Fibroblast of skin of scalp (primary cell): Measurements from ENCODE around the gene MBNL2.
A peak's percentile ranks its signal among the peaks of the same experiment; 100 is the strongest.

ENCODE experiments used
- DNase-seq: peaks from one replicate; pipeline ENCODE4 v3.0.0-alpha.2; 2013

MBNL2 gene

GRCh38 chr13:97384371-97384770, 162.2 kb downstream of the MBNL2 start:
- DNase-seq: no peak

GRCh38 chr13:97385146-97385545, 163.0 kb downstream of the MBNL2 start:
- peak; percentile 60 for DNase-seq

GRCh38 chr13:97385854-97386253, 163.7 kb downstream of the MBNL2 start:
- peak; percentile 19 for DNase-seq

DNA sequence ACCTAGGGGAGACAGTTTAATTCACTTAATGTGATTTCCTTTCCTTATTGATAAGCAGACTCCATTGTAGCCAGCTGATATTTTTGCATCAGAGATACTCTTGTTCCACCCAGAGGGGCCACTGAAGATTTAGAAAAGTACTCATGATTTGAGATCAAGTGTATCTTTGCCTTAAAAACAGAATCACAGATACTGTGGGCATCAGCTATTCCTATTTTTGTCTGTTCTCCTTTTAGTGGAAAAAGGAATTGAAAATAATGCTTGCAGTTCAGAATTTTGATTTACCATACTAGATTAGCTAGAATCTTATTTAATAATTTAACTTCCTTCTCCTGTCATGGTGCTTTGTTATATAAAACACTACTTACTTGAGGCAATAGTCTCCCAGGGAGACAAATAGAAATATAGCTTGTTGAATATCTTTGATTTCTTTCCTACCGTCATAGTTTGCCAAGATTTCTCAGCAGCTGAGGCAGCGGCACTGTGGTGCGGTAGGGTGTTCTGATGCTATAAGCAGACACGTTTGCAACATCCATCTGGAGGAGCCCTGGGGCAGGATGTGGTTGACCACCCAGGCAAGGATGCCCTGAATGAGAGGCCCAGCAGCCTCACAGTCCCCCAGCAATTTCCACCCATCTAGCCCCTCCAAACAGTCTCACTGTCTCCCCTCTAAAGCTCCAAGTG, 164.8 kb downstream of the MBNL2 start:
- DNase-seq: peak; percentile 33

GRCh38 chr13:97387485-97387839, 165.3 kb downstream of the MBNL2 start:
- DNase-seq: no peak

DNA sequence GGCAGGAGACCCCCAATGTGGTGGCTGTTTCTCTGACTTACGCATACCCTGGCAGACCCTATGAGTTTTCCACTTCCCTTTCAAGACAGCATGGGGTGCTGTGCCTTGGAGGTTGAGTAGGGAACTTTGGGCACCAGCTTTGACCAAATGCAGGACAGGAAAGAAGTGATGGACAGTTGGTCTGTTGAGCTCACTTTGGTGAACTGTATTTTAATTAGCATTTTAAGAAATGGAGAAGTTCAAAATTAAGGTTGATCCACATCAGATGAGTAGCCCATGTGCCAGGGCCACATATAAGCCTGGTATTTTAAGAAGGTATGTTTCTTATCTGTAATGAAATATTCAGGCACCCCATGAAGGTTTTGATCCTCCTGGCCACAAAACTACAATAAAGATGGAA, 165.8 kb downstream of the MBNL2 start:
- no peak for DNase-seq

- DNase-seq: no peak
These were observed 166.2 kb downstream of the MBNL2 start for GRCh38 chr13:97388373-97388772.

GRCh38 chr13:97390941-97391600, 168.9 kb downstream of the MBNL2 start:
- peak; percentile 64 for DNase-seq

GRCh38 chr13:97392020-97392419, 169.9 kb downstream of the MBNL2 start:
- no peak for DNase-seq

GRCh38 chr13:97394542-97394941, 172.4 kb downstream of the MBNL2 start:
- no peak for DNase-seq

DNA sequence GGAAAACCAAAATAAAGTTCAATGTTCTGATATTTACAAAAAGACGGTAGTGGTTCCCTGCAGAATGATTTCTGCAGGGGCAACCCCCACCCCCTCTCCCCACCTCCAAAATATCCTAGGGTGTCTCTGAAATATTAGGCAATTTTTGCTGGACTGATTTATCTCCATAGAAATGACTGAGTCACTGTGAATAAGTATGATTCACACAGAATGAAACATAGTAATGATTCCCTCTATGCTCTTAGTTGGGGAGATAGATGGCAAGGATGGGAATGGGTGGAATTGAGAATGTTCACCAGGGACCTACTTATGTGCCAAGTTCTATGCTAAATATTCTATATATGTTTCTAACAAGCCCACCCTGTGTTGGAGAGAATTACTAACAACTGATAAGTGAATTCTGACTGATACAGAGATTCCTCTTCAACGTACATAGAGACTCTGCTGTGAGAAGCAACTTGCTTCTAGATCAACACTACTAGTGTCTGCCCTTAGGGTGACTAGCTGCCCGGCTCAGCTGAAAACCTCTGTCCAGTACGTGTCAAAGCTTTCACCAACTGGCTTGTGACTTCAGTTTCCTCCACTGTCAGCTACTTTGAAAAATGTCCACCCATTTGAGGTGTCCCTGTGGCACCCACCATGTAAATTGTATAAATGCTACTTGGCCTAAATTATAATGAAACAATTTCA, 173.5 kb downstream of the MBNL2 start:
- peak; percentile 58 for DNase-seq

- DNase-seq: no peak
These were observed 175.1 kb downstream of the MBNL2 start for GRCh38 chr13:97397267-97397666.

DNA sequence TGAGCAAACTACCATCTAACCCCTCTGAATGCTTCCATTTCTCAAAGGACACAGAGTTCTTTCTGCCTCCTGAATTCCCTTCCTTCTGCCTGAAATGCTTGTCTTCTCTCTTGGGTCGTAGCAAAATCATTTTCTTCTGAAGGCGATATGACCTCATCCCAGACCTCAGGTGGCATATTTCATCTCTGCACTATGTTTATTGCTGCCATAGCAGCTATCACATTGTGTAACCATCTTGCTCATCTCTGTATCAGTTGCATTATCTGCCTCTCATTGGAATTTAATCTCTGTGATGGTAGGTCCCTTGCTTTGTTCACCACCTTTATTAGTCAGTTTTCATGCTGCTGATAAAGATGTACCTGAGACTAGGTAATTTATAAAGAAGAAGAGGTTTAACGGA, 179.3 kb downstream of the MBNL2 start:
- no peak for DNase-seq

DNA sequence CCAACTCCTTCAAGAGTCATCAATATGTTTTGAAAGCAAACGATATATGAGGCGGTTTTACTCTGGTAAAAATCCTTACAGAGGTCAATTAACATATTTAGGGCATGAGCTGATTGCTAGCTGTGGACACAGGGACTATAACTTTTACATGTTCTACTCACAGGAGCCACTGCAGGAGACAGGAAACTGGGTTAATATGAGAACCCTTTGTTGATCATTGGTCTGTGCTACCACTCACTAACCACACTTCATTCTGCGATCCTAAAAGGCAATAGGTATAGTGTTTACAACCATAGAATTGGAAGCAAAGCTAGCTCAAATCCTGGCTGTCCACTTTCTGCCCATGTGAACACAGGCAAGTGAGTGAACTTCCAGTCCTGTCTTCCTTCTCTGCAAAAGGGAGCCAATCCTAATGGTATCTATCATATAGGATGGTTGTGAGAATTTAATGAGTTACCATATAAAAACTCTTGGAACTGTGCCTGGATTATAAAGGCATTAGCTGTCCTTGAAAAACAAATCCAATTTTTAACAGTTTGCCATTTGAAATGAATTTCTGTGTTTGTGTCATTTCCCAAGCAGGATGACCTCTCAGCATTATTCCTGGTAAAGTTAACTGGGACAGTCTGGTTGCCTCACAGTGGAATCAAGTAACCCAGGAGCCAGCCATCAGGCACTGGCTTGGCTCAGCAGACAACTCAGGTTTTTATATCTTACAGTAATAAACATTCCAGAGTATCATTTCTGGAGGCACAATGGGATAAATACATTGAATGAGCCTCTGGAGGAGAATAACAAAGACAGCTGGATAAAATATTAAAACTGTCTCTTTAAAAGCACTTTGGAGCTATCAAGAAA, 182.0 kb downstream of the MBNL2 start:
- DNase-seq: peak; percentile 33

GRCh38 chr13:97407540-97407939, 185.4 kb downstream of the MBNL2 start:
- DNase-seq: no peak

DNA sequence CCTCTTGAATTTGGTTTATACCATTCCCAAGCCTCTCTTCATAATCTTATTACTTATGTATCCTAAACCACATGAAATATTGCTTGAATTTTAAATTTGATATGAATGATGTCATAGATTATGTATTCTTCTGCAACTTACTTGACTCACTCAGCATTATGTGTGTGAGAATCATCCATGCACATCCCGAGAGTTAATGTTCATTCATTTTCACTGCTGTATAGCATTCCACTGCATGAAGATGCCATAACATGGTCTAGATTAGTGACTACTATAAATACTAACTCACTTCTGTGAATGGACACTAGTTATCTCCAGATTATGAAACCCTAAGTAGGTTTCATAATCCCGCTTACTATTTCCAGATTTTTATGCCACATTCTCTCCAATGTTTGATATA, 186.8 kb downstream of the MBNL2 start:
- no peak for DNase-seq

DNA sequence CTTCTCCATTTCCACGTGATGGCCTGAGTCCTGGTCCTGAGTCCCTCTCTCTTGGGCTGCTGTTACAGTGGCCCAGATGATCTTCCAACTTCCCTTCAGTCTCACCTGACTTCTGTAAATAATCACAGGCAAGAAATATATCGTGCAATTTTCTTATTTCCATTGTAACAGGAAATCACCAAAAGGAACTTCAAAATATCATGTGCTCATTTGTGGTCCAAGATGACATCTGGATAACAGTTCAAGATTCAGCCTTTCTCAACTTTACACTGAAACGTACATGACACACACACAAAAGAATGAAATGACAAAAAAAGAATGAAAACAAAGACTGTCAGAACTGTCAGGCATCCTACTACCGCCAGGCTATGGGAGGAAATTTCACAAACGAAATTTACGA, 189.9 kb downstream of the MBNL2 start:
- peak; percentile 12 for DNase-seq

DNA sequence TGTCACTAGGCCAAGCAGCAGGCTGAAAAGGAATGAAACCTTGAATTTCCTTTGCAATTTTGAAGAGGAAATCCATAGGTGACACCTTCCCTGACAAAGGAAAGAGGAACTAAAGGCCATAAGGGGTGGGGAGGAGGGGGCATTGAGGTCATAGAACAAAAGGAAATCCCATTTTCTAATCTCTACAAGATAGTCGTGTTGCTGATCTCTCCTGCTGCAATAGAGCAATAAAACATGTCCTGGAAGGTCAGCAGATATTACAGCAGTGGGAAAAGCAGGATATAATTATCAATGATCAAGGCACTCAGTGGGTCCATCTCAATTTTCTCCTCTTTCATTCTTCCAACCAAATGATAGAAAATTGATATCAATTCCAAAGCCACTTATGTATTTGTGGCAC, 191.6 kb downstream of the MBNL2 start:
- no peak for DNase-seq

DNA sequence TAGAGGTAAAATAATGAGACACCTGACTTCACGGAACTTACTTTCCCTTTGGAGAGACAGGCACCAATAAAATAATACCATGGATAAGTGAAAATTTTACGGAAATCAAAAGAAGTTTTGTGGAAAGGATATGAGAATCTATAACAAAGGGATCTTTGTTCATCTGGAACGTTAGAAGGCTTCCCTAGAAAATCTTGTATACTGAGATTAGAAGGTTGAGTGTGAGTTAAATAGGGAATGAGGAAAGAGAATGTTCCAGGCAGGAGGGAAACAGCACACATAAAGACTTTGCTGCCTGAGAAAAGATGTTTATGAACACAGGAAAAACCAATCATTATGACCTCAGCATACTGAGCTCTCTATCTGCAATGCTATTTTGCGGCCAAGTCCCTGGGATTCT, 192.3 kb downstream of the MBNL2 start:
- no peak for DNase-seq

DNA sequence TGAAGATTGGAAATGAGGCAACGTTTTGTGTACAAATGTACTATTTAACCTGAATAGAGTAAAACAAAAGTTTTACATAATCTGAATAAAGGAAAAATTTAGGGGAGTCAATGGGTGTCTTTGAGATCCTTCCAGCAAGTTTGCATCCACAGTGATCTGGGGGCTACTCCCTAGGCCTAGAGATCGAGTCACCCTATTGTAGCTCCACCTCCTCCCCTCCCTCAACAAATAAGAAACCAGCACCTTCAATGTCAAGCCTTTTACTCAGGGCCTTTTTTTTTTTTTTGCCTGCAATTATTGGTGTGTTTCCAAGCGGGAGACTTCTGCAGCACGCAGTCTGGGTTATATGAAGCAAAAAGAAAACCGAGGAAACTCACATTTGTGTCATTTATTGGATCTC, 195.6 kb downstream of the MBNL2 start:
- no peak for DNase-seq

- peak; percentile 25 for DNase-seq
These were observed 200.3 kb downstream of the MBNL2 start for GRCh38 chr13:97422118-97423054.
